Stomach (tissue), 4 donors: ENCODE results near the gene M6PR.

ENCODE experiments used
- POLR2AphosphoS5 ChIP-seq, 3 donors: sonication (generic); formaldehyde crosslinking; IDR thresholded peaks; one replicate each; pipeline ENCODE4 v1.6.1; 2016; ENCODE audit warnings: antibody characterized with exemption in 3 of 3
- TF ChIP-seq, protein P1 (sequence below), 7 experiments: fragments of 450-650 bp in 4 of 7; fragments of 200-600 bp in 3 of 7; sonication (generic) in 3 of 7; IDR thresholded peaks; one replicate each; pipeline ENCODE4 v1.5.1; 2016 to 2019; ENCODE audit warnings: antibody characterized with exemption in 7 of 7, control low read depth in 2 of 7, mild to moderate bottlenecking in 1 of 7

- TF ChIP-seq, protein P1, sequence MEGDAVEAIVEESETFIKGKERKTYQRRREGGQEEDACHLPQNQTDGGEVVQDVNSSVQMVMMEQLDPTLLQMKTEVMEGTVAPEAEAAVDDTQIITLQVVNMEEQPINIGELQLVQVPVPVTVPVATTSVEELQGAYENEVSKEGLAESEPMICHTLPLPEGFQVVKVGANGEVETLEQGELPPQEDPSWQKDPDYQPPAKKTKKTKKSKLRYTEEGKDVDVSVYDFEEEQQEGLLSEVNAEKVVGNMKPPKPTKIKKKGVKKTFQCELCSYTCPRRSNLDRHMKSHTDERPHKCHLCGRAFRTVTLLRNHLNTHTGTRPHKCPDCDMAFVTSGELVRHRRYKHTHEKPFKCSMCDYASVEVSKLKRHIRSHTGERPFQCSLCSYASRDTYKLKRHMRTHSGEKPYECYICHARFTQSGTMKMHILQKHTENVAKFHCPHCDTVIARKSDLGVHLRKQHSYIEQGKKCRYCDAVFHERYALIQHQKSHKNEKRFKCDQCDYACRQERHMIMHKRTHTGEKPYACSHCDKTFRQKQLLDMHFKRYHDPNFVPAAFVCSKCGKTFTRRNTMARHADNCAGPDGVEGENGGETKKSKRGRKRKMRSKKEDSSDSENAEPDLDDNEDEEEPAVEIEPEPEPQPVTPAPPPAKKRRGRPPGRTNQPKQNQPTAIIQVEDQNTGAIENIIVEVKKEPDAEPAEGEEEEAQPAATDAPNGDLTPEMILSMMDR (IDR thresholded peaks at IDR 0.05): no peak
- TF ChIP-seq POLR2AphosphoS5 (IDR thresholded peaks at IDR 0.05): no peak
Measured at GRCh38 chr12:8909752-8910151, 39.7 kb downstream of the M6PR start.
